Stomach smooth muscle (tissue), 2 donors: ENCODE measurements around the gene GGA2.

Experiments
- H3K27ac ChIP-seq: one replicate; pipeline ENCODE4 v1.7.0; 2013; ENCODE audit warnings: mild to moderate bottlenecking, low read length, inconsistent platforms
- H3K27me3 ChIP-seq, 2 donors: one replicate each; pipeline ENCODE4 v1.7.0; 2013; ENCODE audit warnings: low read length in 2 of 2; ENCODE audit not compliant: insufficient read depth in 2 of 2, control insufficient read depth in 1 of 2
- H3K36me3 ChIP-seq, 2 donors: one replicate each; pipeline ENCODE4 v1.7.0; 2013; ENCODE audit warnings: low read length in 2 of 2; ENCODE audit not compliant: control insufficient read depth in 2 of 2, insufficient read depth in 2 of 2
- H3K4me1 ChIP-seq: one replicate; pipeline ENCODE4 v1.7.0; 2013; ENCODE audit warnings: low read length; ENCODE audit not compliant: control insufficient read depth, insufficient read depth
- H3K4me3 ChIP-seq, 2 donors: one replicate each; pipeline ENCODE4 v1.7.0; 2013; ENCODE audit warnings: low read length in 2 of 2
- H3K9ac ChIP-seq, 2 donors: one replicate each; pipeline ENCODE4 v1.7.0; 2013; ENCODE audit warnings: low read length in 2 of 2, mild to moderate bottlenecking in 1 of 2
- H3K9me3 ChIP-seq, 2 donors: one replicate each; pipeline ENCODE4 v1.7.0; 2013; ENCODE audit warnings: low read length in 2 of 2; ENCODE audit not compliant: control insufficient read depth in 2 of 2
- donor health status: healthy.
- donor health status: Pancreatic carcinoma.

GGA2 gene

DNA sequence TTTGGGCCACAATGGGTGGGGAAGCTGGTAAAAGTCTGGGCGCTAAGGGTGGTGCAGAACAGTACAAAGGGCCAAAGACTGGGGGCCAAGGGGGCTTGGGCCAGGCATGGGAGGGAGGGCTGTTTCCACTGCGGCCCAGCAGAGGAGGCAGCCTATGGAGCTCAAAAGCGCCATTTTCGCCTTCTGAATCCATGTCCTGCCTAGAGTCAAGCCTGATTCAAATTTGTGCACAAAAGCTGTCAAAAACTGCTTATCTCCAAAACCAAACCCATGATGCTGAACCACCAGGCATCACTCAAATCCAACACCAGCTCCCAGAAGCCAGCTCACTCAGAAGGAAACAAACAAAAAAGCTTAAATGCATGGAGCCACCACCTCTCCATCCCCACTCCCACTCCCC lies 73.3 kb downstream of the GGA2 start:
- Histone ChIP-seq H3K4me1 (peaks cover 5% of the 10 kb centered on the region), H3K27me3 (no peaks in the 10 kb centered on the region), H3K9me3 (no peaks in the 10 kb centered on the region), H3K9ac (no peak overlapping the region), H3K27ac (no peak overlapping the region), H3K4me3 (no peak overlapping the region), H3K36me3 (peaks cover 36 to 39% of the 10 kb centered on the region in 2 donors)

- Histone ChIP-seq H3K4me1 (peaks cover 5% of the 10 kb centered on the region), H3K27me3 (no peaks in the 10 kb centered on the region), H3K9me3 (no peaks in the 10 kb centered on the region), H3K27ac (no peak overlapping the region), H3K9ac (no peak overlapping the region), H3K36me3 (peaks cover 37 to 38% of the 10 kb centered on the region in 2 donors), H3K4me3 (no peak overlapping the region)
Observed at GRCh38 chr16:23435500-23435899, 74.8 kb downstream of the GGA2 start.

DNA sequence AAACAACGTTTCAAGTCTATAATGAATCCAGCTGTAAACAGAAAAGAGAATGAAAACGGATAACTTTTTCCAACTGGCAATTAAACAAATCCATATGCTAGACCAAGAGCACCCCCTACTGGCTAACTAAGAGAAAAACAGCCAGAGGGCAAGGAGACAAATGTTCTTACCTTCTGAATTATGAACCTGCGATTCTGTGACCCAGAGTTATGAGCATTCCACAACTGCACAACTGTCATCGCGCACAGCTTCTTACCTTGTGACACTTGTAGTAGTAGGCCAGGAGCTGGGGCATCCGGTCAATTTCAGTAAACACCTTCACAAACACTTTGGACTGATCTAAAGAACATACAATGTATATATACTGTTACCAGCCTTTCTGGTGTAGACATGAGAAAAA lies 75.9 kb downstream of the GGA2 start:
- H3K9me3 ChIP-seq, result no peaks in the 10 kb centered on the region
- H3K36me3 ChIP-seq, result peaks cover 34 to 36% of the 10 kb centered on the region in 2 donors
- no peaks in the 10 kb centered on the region for H3K27me3 ChIP-seq
- H3K4me1 ChIP-seq, result peaks cover 5% of the 10 kb centered on the region
- no peak overlapping the region for H3K9ac ChIP-seq
- H3K4me3 ChIP-seq, result no peak overlapping the region
- no peak overlapping the region for H3K27ac ChIP-seq

GRCh38 chr16:23433261-23433920 lies 76.9 kb downstream of the GGA2 start:
- H3K36me3 ChIP-seq, result peaks cover 31 to 33% of the 10 kb centered on the region in 2 donors
- H3K27me3 ChIP-seq, result no peaks in the 10 kb centered on the region
- no peak overlapping the region for H3K27ac ChIP-seq
- H3K4me3 ChIP-seq, result no peak overlapping the region
- no peak overlapping the region for H3K9ac ChIP-seq
- peaks cover 5% of the 10 kb centered on the region for H3K4me1 ChIP-seq
- H3K9me3 ChIP-seq, result no peaks in the 10 kb centered on the region

DNA sequence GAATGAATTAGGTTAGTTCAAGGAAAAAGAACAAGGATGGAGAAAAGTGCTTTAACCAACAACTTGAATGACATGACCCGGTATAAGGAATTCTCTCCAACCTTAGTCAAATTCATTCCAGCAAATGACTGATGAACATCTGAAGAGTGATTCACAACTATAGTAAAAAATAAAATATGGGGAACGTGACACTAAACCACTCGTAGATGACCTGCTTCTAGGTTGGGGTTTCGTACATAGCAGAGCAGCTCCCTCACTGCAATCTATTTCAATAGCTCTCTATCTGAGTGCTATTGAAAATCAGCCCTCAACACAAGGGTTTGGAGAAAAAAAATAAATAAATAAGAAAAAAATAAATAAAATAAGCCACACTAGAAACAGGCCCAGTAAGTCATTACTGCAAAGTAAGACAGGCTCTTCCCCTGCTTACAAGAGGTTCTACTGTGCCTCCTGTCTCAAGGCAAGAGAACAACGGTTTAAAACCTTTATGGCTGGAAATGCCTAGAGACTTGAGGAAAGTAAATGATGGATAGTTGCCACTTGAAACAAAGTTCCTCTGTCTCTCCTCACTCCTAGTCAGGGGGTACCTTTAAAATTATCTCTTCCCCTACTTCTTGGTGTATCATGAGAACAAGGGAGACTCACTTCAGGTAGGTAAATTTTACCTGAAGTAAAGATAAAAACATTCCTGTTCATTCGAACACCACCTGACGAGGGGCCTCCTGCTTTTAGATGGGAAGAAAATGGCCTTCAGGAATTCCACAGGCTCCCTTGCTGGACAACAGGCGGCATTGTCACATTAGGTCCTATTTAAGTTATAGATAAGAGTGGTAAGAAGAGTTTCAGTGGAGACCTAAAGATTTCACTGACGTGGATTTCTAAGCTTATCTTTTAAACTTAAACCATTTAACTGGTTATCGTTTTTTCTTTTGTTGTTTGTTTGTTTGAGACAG lies 77.8 kb downstream of the GGA2 start:
- H3K36me3 ChIP-seq, result peaks cover 28 to 34% of the 10 kb centered on the region in 2 donors

GRCh38 chr16:23428351-23428750 lies 81.9 kb downstream of the GGA2 start:
- no peak overlapping the region for H3K4me3 ChIP-seq
- no peaks in the 10 kb centered on the region for H3K9me3 ChIP-seq
- H3K9ac ChIP-seq, result no peak overlapping the region
- H3K36me3 ChIP-seq, result peaks cover 15 to 22% of the 10 kb centered on the region in 2 donors
- H3K4me1 ChIP-seq, result peaks cover 12% of the 10 kb centered on the region
- H3K27ac ChIP-seq, result no peak overlapping the region
- H3K27me3 ChIP-seq, result no peaks in the 10 kb centered on the region

More for the DNA sequence above, 77.8 kb downstream of the GGA2 start:
- H3K4me3 ChIP-seq, result no peak overlapping the region
- no peak overlapping the region for H3K27ac ChIP-seq
- H3K4me1 ChIP-seq, result peaks cover 5% of the 10 kb centered on the region
- no peaks in the 10 kb centered on the region for H3K9me3 ChIP-seq
- no peak overlapping the region for H3K9ac ChIP-seq
- no peaks in the 10 kb centered on the region for H3K27me3 ChIP-seq

GRCh38 chr16:23424292-23424958 lies 85.9 kb downstream of the GGA2 start:
- Histone ChIP-seq H3K4me1 (peaks cover 15% of the 10 kb centered on the region), H3K36me3 (peaks cover 0 to 2% of the 10 kb centered on the region in 2 donors), H3K4me3 (no peak overlapping the region), H3K27me3 (no peaks in the 10 kb centered on the region), H3K9ac (peak overlapping the region; percentile 49 to 64), H3K27ac (peak overlapping the region; percentile 93), H3K9me3 (no peaks in the 10 kb centered on the region)

DNA sequence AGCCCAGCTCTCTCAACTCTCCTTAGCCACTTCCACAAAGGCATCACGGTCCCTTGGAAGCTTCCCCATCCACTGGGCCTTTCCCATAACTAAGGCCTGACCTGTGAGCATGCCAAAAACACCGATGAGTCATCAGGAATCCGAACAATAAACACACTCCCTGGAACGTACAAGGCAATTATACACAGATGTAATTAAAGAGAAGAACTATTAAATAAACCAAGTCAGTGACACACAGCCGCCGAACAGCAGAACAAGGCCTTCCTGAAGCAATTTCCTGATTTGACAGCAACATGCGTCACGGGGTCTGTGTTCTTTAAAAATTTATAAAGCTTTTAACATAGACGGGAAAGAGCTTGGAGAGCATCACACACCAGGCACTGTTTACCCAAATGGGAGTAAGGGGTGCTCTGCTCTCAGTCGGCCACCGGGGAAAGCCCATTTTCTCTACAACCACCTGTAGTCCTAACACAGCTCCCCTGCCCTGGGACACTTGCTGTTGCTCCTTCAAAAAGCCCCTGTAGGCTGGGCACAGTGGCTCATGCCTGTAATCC lies 86.7 kb downstream of the GGA2 start:
- H3K4me3 ChIP-seq, result peak overlapping the region in 1 of 2 donors; percentile 54
- H3K36me3 ChIP-seq, result peaks cover 2% of the 10 kb centered on the region in 2 donors
- H3K27me3 ChIP-seq, result no peaks in the 10 kb centered on the region
- H3K27ac ChIP-seq, result peak overlapping the region; percentile 93
- H3K9me3 ChIP-seq, result no peaks in the 10 kb centered on the region
- peaks cover 15% of the 10 kb centered on the region for H3K4me1 ChIP-seq
- H3K9ac ChIP-seq, result peak overlapping the region; percentile 49 to 62

GRCh38 chr16:23420011-23420410 lies 90.3 kb downstream of the GGA2 start:
- no peaks in the 10 kb centered on the region for H3K9me3 ChIP-seq
- no peaks in the 10 kb centered on the region for H3K27me3 ChIP-seq
- peaks cover 27 to 28% of the 10 kb centered on the region in 2 donors for H3K36me3 ChIP-seq
- H3K9ac ChIP-seq, result peak overlapping the region in 1 of 2 donors; percentile 16
- peaks cover 15% of the 10 kb centered on the region for H3K4me1 ChIP-seq
- no peak overlapping the region for H3K4me3 ChIP-seq
- H3K27ac ChIP-seq, result no peak overlapping the region

GRCh38 chr16:23416816-23417215 lies 93.5 kb downstream of the GGA2 start:
- no peaks in the 10 kb centered on the region for H3K9me3 ChIP-seq
- no peaks in the 10 kb centered on the region for H3K27me3 ChIP-seq
- no peak overlapping the region for H3K4me3 ChIP-seq
- no peaks in the 10 kb centered on the region for H3K4me1 ChIP-seq
- no peak overlapping the region for H3K9ac ChIP-seq
- peaks cover 47 to 54% of the 10 kb centered on the region in 2 donors for H3K36me3 ChIP-seq
- no peak overlapping the region for H3K27ac ChIP-seq
